GM10248 (cell line): ENCODE measurements around the gene GLI2.

Experiments used
- CTCF ChIA-PET: fragments of 300-600 bp; sonication (Branson Sonifier 250); formaldehyde crosslinking; extraction: SDS; loops from one replicate; lab custom pipeline; 2021; ENCODE audit warnings: antibody characterized with exemption; lab: Yijun Ruan, JAX
- POLR2A ChIA-PET: fragments of 350-650 bp; sonication (Branson Sonifier 250); formaldehyde crosslinking; extraction: SDS; loops from one replicate; lab custom pipeline; 2020; ENCODE audit warnings: antibody characterized with exemption; lab: Yijun Ruan, JAX
- DNase-seq: peaks from one replicate; pipeline ENCODE4 v3.0.0; 2012; ENCODE audit errors: extremely low spot score
- TF ChIP-seq, protein P1 (sequence below): IDR thresholded peaks from 2 replicates; pipeline ENCODE4 v1.5.1; 2012; ENCODE audit warnings: mild to moderate bottlenecking, low read depth; ENCODE audit errors: extremely low read depth, missing control alignments, control extremely low read depth

GLI2 gene

DNA sequence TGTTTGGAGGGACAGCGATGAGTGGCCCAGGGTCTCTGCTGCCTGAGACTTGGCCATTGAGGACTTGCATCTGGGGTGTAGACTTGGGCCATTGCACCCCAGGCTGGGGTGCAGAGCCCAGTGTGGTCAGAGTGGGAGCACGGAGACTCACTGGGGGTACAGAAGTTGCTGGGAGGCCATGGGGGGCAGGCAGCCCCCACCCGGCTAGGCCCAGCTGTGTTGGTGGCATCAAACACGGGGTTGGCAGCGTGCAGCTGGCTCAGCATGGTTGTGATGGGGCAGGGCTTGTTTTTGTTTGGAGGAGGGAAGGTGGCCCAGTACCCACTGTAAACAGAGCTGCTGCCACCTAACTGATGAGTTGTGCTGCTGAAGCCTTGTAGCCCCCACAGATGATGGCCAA is 42.1 kb downstream of the GLI2 start:
- DNase-seq, result no peak
- TF ChIP-seq, protein P1, sequence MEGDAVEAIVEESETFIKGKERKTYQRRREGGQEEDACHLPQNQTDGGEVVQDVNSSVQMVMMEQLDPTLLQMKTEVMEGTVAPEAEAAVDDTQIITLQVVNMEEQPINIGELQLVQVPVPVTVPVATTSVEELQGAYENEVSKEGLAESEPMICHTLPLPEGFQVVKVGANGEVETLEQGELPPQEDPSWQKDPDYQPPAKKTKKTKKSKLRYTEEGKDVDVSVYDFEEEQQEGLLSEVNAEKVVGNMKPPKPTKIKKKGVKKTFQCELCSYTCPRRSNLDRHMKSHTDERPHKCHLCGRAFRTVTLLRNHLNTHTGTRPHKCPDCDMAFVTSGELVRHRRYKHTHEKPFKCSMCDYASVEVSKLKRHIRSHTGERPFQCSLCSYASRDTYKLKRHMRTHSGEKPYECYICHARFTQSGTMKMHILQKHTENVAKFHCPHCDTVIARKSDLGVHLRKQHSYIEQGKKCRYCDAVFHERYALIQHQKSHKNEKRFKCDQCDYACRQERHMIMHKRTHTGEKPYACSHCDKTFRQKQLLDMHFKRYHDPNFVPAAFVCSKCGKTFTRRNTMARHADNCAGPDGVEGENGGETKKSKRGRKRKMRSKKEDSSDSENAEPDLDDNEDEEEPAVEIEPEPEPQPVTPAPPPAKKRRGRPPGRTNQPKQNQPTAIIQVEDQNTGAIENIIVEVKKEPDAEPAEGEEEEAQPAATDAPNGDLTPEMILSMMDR, result no peak
- ChIA-PET CTCF (no interaction called here), POLR2A (no interaction called here)

DNA sequence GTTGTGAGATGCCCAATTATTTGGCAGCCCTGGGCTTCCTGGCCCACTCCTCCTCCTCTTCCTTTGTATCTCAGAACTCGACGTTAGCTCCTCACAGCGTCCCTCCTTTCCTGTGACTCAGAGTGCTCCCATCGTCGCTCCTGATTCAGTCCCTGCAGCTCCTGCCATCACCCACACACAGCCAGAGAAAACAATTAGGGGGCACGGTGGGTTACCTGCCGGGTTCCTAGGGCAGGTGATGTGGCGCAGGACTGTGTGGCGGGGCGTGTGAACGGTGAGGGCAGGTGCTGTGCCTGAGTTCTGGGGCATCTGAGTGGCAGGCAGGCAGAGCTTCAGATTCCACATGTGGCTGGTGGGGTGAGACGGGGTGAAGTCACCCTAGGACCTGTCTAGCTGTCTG is 42.6 kb downstream of the GLI2 start:
- no peak for DNase-seq
- ChIA-PET CTCF (no interaction called here), POLR2A (no interaction called here)
- TF ChIP-seq, protein P1, result no peak

DNA sequence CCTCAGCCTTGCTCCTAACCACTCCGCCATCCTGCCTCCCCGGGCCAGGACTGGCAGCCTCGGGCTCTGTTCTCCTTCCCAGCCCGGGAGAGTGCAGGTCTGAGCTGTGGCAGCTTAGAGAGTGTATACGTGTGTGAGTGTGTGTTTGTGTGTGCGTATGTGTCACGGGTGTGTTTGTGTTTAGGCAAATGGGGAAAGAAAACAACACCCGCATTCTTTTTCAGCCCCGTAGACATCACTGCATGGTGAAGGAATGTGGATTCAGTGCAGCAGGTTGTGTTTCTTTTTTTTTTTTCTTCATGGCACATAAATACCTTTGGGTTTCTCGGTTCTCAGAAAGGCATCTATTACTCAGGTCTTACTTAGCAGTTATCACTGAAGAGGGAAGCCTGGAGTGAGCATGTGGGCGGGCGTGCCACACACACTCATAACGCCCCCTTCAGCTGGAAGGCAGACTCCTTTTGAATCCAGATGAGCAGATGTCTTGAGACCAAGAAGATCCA is 44.2 kb downstream of the GLI2 start:
- ChIA-PET POLR2A (no interaction called here), CTCF (interaction anchor here (0.9 kb wide), 1 partner anchor 13 kb away, joined by 3 read pairs; no protein-coding TSS in a partner anchor)
- DNase-seq, result no peak
- TF ChIP-seq, protein P1, result no peak

DNA sequence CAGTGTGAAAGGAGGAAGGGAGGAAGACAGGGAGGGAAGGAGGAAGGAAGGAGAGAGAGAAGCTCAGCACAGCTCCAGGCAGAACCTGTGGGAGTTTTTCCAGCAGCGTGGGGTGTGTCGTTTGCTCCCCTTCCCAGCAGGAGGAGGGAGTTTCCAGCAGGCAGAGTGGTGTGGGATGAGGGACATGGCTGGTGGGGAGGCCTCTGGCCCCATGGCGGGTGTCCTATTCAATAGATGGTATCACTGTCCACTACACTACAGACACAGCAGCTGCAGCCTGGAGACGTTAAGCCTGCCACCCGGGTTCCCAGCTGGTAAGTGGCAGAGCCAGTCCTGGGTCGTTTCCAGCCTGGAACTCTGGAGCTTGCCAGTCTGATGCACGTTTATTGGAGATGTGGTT is 44.7 kb downstream of the GLI2 start:
- TF ChIP-seq, protein P1, result no peak
- no peak for DNase-seq
- ChIA-PET POLR2A (interaction anchor here (0.5 kb wide), 1 partner anchor 28 kb away, joined by 4 read pairs; no protein-coding TSS in a partner anchor), CTCF (interaction anchor here (0.9 kb wide), 1 partner anchor 12 kb away, joined by 3 read pairs; no protein-coding TSS in a partner anchor)

DNA sequence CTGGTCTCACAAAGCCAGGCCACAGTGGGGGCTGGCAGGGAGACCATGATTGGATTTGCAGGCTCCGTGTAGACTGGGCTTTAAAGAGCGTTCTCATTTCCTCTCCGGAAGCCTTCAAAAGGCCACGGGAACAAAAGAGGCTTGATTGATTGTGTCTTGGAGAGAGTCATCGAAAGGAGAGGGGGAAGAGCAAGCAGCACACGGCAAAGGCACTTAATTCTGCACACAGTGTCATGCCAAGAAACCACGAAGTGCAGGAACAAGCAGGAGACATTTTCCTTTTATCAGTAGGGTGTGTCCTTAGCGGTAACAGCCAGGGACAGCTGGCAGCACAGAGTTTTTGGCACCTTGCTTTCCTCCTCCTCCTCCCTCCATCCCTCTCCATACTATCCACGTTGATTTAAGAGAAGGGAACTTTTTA is 47.7 kb downstream of the GLI2 start:
- TF ChIP-seq, protein P1, result no peak
- ChIA-PET CTCF (no interaction called here), POLR2A (no interaction called here)
- no peak for DNase-seq

DNA sequence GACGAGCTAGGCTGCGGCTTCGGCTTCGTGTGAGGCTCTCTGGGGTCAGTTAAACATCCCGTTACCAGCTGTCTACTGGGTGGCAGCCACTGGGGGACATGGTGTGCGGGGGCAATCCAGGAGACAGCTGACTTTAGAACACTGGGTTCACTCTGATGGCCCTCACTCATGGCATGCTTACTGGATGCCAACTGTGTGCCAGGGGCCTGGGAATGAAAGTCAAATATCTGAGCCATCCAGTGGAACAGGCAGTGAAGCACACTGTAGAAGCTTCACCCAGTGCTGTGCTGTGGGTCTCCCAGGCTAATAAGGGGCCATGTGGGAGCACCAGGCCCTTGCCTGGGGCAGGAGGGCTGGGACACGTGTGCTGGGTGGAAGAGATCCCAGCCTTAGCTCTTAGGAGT is 48.3 kb downstream of the GLI2 start:
- POLR2A ChIA-PET, result no interaction called here
- CTCF ChIA-PET, result no interaction called here
- no peak for DNase-seq
- TF ChIP-seq, protein P1, result no peak
